Esophagus squamous epithelium (tissue), 5 donors: ENCODE measurements around the gene ARHGEF28. TPM values are rescaled to one million over a fixed set of nuclear protein-coding genes. Genes with fewer than 3 reads are reported as not detected.

Experiments used
- DNase-seq: peaks from one replicate; lab custom pipeline; 2025; lab: John Stamatoyannopoulos, UW
- H3K27ac ChIP-seq, 4 donors: fragments of 200-600 bp; sonication (generic); one replicate each; pipeline ENCODE4 v1.5.1; 2016 to 2019; ENCODE audit warnings: mild to moderate bottlenecking in 1 of 4
- H3K27me3 ChIP-seq, 4 donors: fragments of 200-600 bp; sonication (generic); 1 replicate in 3 of 4; 2 replicates in 1 of 4; pipeline versions ENCODE4 v1.5.1 to v1.6.0; 2017 to 2021; ENCODE audit warnings: antibody characterized with exemption in 1 of 4
- H3K36me3 ChIP-seq, 3 donors: fragments of 200-600 bp; sonication (generic); one replicate each; pipeline ENCODE4 v1.5.1; 2016 to 2019
- H3K4me1 ChIP-seq, 3 donors: fragments of 200-600 bp; sonication (generic); one replicate each; pipeline ENCODE4 v1.5.1; 2017 to 2019
- H3K4me3 ChIP-seq, 4 donors: fragments of 200-600 bp; sonication (generic); 1 replicate in 3 of 4; 2 replicates in 1 of 4; pipeline ENCODE4 v1.5.1; 2016 to 2019; ENCODE audit warnings: mild to moderate bottlenecking in 2 of 4, moderate library complexity in 1 of 4
- H3K9me3 ChIP-seq, 3 donors: fragments of 200-600 bp; sonication (generic); one replicate each; pipeline ENCODE4 v1.5.1; 2016 to 2019
- POLR2A ChIP-seq, 4 donors: fragments of 450-650 bp; IDR thresholded peaks; one replicate each; pipeline ENCODE4 v1.6.1; 2017; ENCODE audit warnings: antibody characterized with exemption in 4 of 4, mild to moderate bottlenecking in 4 of 4, moderate library complexity in 3 of 4
- WGBS, 2 donors: methylation state at CpG; one replicate each; pipeline ENCODE4 v1.1.5; 2018; 5-methylcytosine and 5-hydroxymethylcytosine counted together
- intact Hi-C: fragments of 100-400 bp; cut with DNase I; formaldehyde crosslinking; loops from one replicate; pipeline ENCODE4 v1.15.0; 2022
- total RNA-seq, 4 donors: library from RNA; depleted of rRNA; stranded (reverse); fragments of >200 nt; gene quantifications; one replicate each; pipeline ENCODE4 v1.1.0, GENCODE V29; 2016
- TF ChIP-seq, protein P1 (sequence below), 6 experiments: fragments of 450-650 bp in 4 of 6; fragments of 200-600 bp in 2 of 6; sonication (generic) in 2 of 6; IDR thresholded peaks; one replicate each; pipeline ENCODE4 v1.5.1; 2016 to 2019; ENCODE audit warnings: antibody characterized with exemption in 6 of 6, mild to moderate bottlenecking in 4 of 6, moderate library complexity in 4 of 6
- donor health status: DM: yes; HTN: yes; CAD: no.

The ARHGEF28 gene
- total RNA-seq, 4 donors from 2014 or later = 9.2 to 34.3 (median 12.7) TPM

DNA sequence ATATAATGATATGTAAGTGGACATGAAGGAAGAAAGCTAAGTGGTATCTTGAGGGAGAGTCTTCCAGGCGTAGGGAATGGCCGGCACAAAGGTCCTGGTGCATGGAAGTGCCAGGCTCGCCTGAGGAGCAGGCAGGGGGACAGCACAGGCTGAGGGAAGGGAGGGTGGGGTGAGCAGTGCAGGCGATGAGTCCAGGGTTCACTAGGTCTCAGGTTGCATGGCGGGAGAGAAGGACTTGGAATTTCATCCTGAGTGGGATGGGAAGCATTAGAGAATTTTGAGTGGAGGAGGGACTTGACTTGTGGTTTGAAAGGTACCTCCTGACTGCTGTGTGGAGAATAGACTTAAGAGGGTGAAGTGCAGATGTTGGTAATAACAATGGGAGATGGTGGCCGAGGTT lies 268.9 kb downstream of the ARHGEF28 start:
- H3K27ac ChIP-seq = no peak overlapping the region
- intact Hi-C loops = no loop called here
- TF ChIP-seq, protein P1, sequence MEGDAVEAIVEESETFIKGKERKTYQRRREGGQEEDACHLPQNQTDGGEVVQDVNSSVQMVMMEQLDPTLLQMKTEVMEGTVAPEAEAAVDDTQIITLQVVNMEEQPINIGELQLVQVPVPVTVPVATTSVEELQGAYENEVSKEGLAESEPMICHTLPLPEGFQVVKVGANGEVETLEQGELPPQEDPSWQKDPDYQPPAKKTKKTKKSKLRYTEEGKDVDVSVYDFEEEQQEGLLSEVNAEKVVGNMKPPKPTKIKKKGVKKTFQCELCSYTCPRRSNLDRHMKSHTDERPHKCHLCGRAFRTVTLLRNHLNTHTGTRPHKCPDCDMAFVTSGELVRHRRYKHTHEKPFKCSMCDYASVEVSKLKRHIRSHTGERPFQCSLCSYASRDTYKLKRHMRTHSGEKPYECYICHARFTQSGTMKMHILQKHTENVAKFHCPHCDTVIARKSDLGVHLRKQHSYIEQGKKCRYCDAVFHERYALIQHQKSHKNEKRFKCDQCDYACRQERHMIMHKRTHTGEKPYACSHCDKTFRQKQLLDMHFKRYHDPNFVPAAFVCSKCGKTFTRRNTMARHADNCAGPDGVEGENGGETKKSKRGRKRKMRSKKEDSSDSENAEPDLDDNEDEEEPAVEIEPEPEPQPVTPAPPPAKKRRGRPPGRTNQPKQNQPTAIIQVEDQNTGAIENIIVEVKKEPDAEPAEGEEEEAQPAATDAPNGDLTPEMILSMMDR (IDR thresholded peaks at IDR 0.05) = no peak
- no peak for TF ChIP-seq POLR2A (IDR thresholded peaks at IDR 0.05)
- H3K27me3 ChIP-seq = no peaks in the 10 kb centered on the region
- no peaks in the 10 kb centered on the region for H3K9me3 ChIP-seq
- DNase-seq = no peak
- H3K4me1 ChIP-seq = no peaks in the 10 kb centered on the region
- H3K36me3 ChIP-seq = peaks cover 0 to 77% (median 3%) of the 10 kb centered on the region in 3 donors
- H3K4me3 ChIP-seq = no peak overlapping the region
- WGBS, 2 donors = 90 to 92% methylated on average over 6 of the region's 6 CpGs

DNA sequence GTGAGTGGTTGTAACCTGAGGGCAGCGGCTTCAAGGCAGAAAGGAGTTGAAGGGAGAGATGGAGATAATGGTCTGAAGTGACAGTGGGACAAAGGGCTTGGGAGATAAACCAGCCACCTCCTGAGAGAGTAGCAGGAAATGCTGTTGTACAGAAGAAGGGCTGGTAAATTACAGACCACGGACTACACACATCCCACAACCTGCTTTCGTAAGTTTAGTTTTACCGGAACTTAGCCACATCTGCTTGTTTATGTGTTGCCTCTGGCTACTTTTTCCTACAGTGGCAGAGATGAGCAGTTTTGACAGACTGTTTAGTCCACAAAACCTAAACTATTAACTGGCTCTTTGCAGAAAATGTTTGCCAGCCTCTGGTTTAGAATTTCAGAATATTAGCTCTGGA lies 269.5 kb downstream of the ARHGEF28 start:
- DNase-seq = no peak
- Histone ChIP-seq H3K27me3 (no peaks in the 10 kb centered on the region), H3K4me1 (no peaks in the 10 kb centered on the region), H3K4me3 (no peak overlapping the region), H3K27ac (no peak overlapping the region), H3K9me3 (no peaks in the 10 kb centered on the region), H3K36me3 (peaks cover 0 to 71% (median 3%) of the 10 kb centered on the region in 3 donors)
- WGBS, 2 donors = 82 to 90% methylated on average over 4 of the region's 4 CpGs
- intact Hi-C loops = no loop called here
- TF ChIP-seq, protein P1 (IDR thresholded peaks at IDR 0.05) = no peak
- TF ChIP-seq POLR2A (IDR thresholded peaks at IDR 0.05) = no peak

GRCh38 chr5:73896097-73896496 lies 270.1 kb downstream of the ARHGEF28 start:
- H3K36me3 ChIP-seq = peaks cover 0 to 65% (median 3%) of the 10 kb centered on the region in 3 donors

GRCh38 chr5:73896668-73897067 lies 270.7 kb downstream of the ARHGEF28 start:
- DNase-seq = no peak
- H3K9me3 ChIP-seq = no peaks in the 10 kb centered on the region
- no peaks in the 10 kb centered on the region for H3K27me3 ChIP-seq
- no peak for TF ChIP-seq POLR2A (IDR thresholded peaks at IDR 0.05)
- TF ChIP-seq, protein P1 (IDR thresholded peaks at IDR 0.05) = no peak
- peaks cover 0 to 3% (median 0%) of the 10 kb centered on the region in 3 donors for H3K4me1 ChIP-seq
- peaks cover 0 to 59% (median 3%) of the 10 kb centered on the region in 3 donors for H3K36me3 ChIP-seq
- H3K4me3 ChIP-seq = no peak overlapping the region
- 90 to 93% methylated on average over 12 of the region's 12 CpGs for WGBS, 2 donors
- H3K27ac ChIP-seq = no peak overlapping the region
- intact Hi-C loops = no loop called here

More at GRCh38 chr5:73896097-73896496, 270.1 kb downstream of the ARHGEF28 start:
- Histone ChIP-seq H3K4me3 (no peak overlapping the region), H3K9me3 (no peaks in the 10 kb centered on the region), H3K4me1 (peaks cover 0 to under 1% (median 0%) of the 10 kb centered on the region in 3 donors), H3K27me3 (no peaks in the 10 kb centered on the region), H3K27ac (no peak overlapping the region)
- WGBS, 2 donors = 64 to 66% methylated on average over 3 of the region's 3 CpGs
- intact Hi-C loops = no loop called here
- TF ChIP-seq, protein P1 (IDR thresholded peaks at IDR 0.05) = no peak
- no peak for TF ChIP-seq POLR2A (IDR thresholded peaks at IDR 0.05)
- DNase-seq = no peak

DNA sequence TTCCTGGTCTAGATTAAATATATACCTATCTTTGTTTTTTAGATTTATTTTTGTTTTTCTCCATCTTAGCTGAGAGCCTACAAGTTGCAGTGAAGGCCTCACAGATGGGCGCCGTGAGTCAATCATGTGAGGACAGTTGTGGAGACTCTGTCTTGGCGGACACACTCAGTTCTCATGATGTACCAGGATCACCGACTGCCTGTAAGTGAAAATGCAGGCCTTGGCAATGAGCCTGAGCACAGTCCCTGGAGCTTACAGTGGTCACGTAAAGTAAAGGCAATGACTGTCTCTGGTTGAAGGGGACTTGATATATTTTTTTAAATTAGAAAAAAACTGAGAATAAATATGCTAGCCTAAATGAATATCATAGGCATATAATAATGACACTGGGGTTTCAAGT lies 271.9 kb downstream of the ARHGEF28 start:
- no peak for TF ChIP-seq POLR2A (IDR thresholded peaks at IDR 0.05)
- TF ChIP-seq, protein P1 (IDR thresholded peaks at IDR 0.05) = no peak
- Histone ChIP-seq H3K4me3 (no peak overlapping the region), H3K27me3 (no peaks in the 10 kb centered on the region), H3K36me3 (peaks cover 0 to 47% (median 3%) of the 10 kb centered on the region in 3 donors), H3K9me3 (no peaks in the 10 kb centered on the region), H3K27ac (no peak overlapping the region), H3K4me1 (peaks cover 0 to 3% (median 0%) of the 10 kb centered on the region in 3 donors)
- intact Hi-C loops = no loop called here
- DNase-seq = no peak
- WGBS, 2 donors = 82 to 85% methylated on average over 5 of the region's 5 CpGs
